HG03045 (cell line): ENCODE results near the gene YDJC.
"Not testable (repeated sequence)": the region's sequence is repeated elsewhere in the genome, so short reads cannot be mapped to it uniquely, and the experiment has no call there.

ENCODE experiments used
- ATAC-seq: cut with Tn5 transposase; IDR thresholded peaks from one replicate; pipeline ENCODE4 v1.9.1; 2021; ENCODE audit warnings: mild to moderate bottlenecking, moderate library complexity; ENCODE audit not compliant: unreplicated experiment

YDJC gene

GRCh38 chr22:21611210-21611977 is 18.4 kb downstream of the YDJC start:
- ATAC-seq = no peak

GRCh38 chr22:21609556-21610157 is 20.2 kb downstream of the YDJC start:
- not testable (repeated sequence) for ATAC-seq

- no peak for ATAC-seq
Observed at GRCh38 chr22:21606775-21607174, 23.0 kb downstream of the YDJC start.

GRCh38 chr22:21605887-21606564 is 23.8 kb downstream of the YDJC start:
- no peak for ATAC-seq

GRCh38 chr22:21603973-21604372 is 25.8 kb downstream of the YDJC start:
- no peak for ATAC-seq

GRCh38 chr22:21602579-21602978 is 27.2 kb downstream of the YDJC start:
- ATAC-seq = no peak

- ATAC-seq = no peak
Observed at GRCh38 chr22:21599053-21599893, 30.5 kb downstream of the YDJC start.

GRCh38 chr22:21598302-21598701 is 31.5 kb downstream of the YDJC start:
- no peak for ATAC-seq

GRCh38 chr22:21596356-21597135 is 33.3 kb downstream of the YDJC start:
- not testable (repeated sequence) for ATAC-seq

GRCh38 chr22:21594865-21595452 is 34.9 kb downstream of the YDJC start:
- no peak for ATAC-seq

GRCh38 chr22:21593406-21594232 is 36.2 kb downstream of the YDJC start:
- no peak for ATAC-seq

GRCh38 chr22:21592422-21592821 is 37.4 kb downstream of the YDJC start:
- ATAC-seq = no peak

GRCh38 chr22:21591695-21592094 is 38.1 kb downstream of the YDJC start:
- ATAC-seq = no peak

- no peak for ATAC-seq
Observed at GRCh38 chr22:21590809-21591641, 38.8 kb downstream of the YDJC start.

GRCh38 chr22:21589396-21589795 is 40.4 kb downstream of the YDJC start:
- ATAC-seq = no peak

GRCh38 chr22:21587803-21588611 is 41.8 kb downstream of the YDJC start:
- ATAC-seq = peak; percentile 72

- ATAC-seq = no peak
Observed at GRCh38 chr22:21585389-21585788, 44.4 kb downstream of the YDJC start.
